Activated B cell treated with CpG ODN at 0.5 μM for 24 hours (primary cell): Measurements from ENCODE around the gene UMODL1. TPM values are rescaled to one million over a fixed set of nuclear protein-coding genes. Genes with fewer than 3 reads are reported as not detected.

Experiments used
- ATAC-seq: fragments of 200-7000 bp; cut with Tn5 transposase; one replicate; pipeline ENCODE4 v1.10.0; 2021; ENCODE audit warnings: low read depth, mild to moderate bottlenecking, moderate library complexity
- CTCF ChIA-PET: fragments of 350-600 bp; sonication (Branson Sonifier 250); formaldehyde crosslinking; loops from one replicate; lab custom pipeline; 2021; ENCODE audit warnings: antibody characterized with exemption; lab: Charles Lee
- POLR2A ChIA-PET: fragments of 350-600 bp; sonication (Branson Sonifier 250); formaldehyde crosslinking; loops from one replicate; lab custom pipeline; 2021; ENCODE audit warnings: antibody characterized with exemption; lab: Charles Lee
- DNase-seq: peaks from one replicate; pipeline ENCODE4 v3.0.0; 2022
- H3K27ac Mint-ChIP-seq: one replicate; pipeline ENCODE4 v1.8.0; 2020; ENCODE audit warnings: mixed read lengths
- H3K27me3 Mint-ChIP-seq: one replicate; pipeline ENCODE4 v1.8.0; 2021; ENCODE audit warnings: mixed read lengths
- H3K36me3 Mint-ChIP-seq: one replicate; pipeline ENCODE4 v1.8.0; 2021; ENCODE audit warnings: low read depth, mixed read lengths
- H3K4me1 Mint-ChIP-seq: one replicate; pipeline ENCODE4 v1.8.0; 2021; ENCODE audit warnings: mixed read lengths
- H3K4me3 Mint-ChIP-seq: one replicate; pipeline ENCODE4 v1.8.0; 2020; ENCODE audit warnings: mild to moderate bottlenecking, mixed read lengths
- H3K9me3 Mint-ChIP-seq: one replicate; pipeline ENCODE4 v1.8.0; 2020; ENCODE audit warnings: mixed read lengths
- intact Hi-C: fragments of 100-400 bp; cut with micrococcal nuclease; formaldehyde crosslinking; loops from one replicate; pipeline ENCODE4 v1.15.1; 2024
- total RNA-seq: library from RNA; stranded (reverse); gene quantifications from 2 replicates; pipeline ENCODE4 v1.2.3, GENCODE V29; 2022
- TF ChIP-seq, protein P1 (sequence below): fragments of 200-600 bp; IDR thresholded peaks from one replicate; pipeline ENCODE4 v1.8.0; 2022; ENCODE audit warnings: antibody characterized with exemption, mild to moderate bottlenecking

UMODL1 gene
- total RNA-seq, 1 donor from 2014 or later = 0.04 TPM

DNA sequence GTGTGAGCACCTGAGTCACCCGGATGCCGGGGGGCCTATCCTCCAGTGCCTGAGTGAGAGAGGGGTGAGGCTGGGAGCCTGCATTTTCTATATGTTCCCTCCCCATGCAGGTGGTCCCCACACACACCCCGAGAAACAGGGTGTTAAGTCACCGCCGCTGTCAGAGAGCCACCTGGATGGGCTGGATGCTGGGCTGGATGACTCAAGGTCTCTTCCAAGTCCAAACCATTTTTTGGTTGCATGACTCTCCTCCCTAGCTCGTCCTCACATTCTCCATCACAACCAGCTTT, 2.9 kb upstream of the UMODL1 start:
- Mint-ChIP-seq H3K9me3 (no peaks in the 10 kb centered on the region), H3K36me3 (no peaks in the 10 kb centered on the region), H3K27ac (no peak overlapping the region), H3K4me3 (no peak overlapping the region), H3K27me3 (no peaks in the 10 kb centered on the region), H3K4me1 (peaks cover 47% of the 10 kb centered on the region)
- ChIA-PET CTCF (no interaction called here), POLR2A (no interaction called here)
- intact Hi-C loops = loop anchor here (10.0 kb wide), 2 partner anchors 457 to 703 kb away; partner anchors contain the start of gene MX2
- TF ChIP-seq, protein P1, sequence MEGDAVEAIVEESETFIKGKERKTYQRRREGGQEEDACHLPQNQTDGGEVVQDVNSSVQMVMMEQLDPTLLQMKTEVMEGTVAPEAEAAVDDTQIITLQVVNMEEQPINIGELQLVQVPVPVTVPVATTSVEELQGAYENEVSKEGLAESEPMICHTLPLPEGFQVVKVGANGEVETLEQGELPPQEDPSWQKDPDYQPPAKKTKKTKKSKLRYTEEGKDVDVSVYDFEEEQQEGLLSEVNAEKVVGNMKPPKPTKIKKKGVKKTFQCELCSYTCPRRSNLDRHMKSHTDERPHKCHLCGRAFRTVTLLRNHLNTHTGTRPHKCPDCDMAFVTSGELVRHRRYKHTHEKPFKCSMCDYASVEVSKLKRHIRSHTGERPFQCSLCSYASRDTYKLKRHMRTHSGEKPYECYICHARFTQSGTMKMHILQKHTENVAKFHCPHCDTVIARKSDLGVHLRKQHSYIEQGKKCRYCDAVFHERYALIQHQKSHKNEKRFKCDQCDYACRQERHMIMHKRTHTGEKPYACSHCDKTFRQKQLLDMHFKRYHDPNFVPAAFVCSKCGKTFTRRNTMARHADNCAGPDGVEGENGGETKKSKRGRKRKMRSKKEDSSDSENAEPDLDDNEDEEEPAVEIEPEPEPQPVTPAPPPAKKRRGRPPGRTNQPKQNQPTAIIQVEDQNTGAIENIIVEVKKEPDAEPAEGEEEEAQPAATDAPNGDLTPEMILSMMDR = no peak
- DNase-seq (no peak), ATAC-seq (no peak)

DNA sequence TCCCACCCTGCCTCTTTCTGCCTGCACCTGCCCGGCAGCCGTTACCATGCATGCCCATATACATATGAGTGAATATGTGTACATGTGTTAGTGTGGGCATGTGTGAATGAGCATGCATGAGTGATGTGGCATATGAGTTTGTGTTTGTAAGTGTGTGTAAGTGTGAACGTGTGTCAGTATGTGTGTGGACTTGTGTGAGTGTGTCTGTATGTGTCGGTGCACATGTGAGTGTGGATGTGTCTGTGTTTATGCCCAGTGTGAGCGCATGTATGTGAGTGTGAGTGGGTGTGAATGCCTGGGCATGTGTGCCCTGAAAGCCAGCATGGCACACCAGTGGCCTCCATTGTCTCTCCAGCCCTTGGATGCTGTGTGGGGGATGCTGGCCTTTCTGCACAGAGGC, 2.5 kb upstream of the UMODL1 start:
- CTCF ChIA-PET = no interaction called here
- intact Hi-C loops = loop anchor here (10.0 kb wide), 2 partner anchors 456 to 704 kb away; partner anchors contain the start of gene MX2
- no peak for DNase-seq
- no peaks in the 10 kb centered on the region for H3K36me3 Mint-ChIP-seq
- H3K4me3 Mint-ChIP-seq = no peak overlapping the region
- peaks cover 47% of the 10 kb centered on the region for H3K4me1 Mint-ChIP-seq
- no peaks in the 10 kb centered on the region for H3K27me3 Mint-ChIP-seq
- TF ChIP-seq, protein P1 = no peak
- POLR2A ChIA-PET = no interaction called here
- no peak overlapping the region for H3K27ac Mint-ChIP-seq
- ATAC-seq = no peak
- no peaks in the 10 kb centered on the region for H3K9me3 Mint-ChIP-seq

DNA sequence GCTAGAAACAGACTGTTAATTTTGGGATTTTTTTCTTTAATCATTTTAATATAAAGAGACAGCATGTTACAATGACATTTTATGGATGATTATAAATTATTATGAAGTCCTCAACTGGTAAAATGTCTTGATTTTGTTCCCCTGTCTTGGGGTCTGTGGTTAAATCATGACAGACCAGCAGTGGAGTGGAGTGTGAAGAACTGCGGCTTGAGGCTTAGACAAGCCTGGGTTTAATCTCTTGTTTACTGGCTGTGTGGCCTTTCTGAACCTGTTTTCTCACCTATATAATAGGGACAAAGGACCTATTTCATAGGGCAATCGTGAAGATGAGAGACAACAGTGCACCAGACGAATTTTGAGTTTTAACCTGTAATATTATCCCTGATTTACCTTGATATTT, 1.8 kb upstream of the UMODL1 start:
- POLR2A ChIA-PET = no interaction called here
- DNase-seq (no peak), ATAC-seq (no peak)
- intact Hi-C loops = loop anchor here (10.0 kb wide), 2 partner anchors 455 to 705 kb away; partner anchors contain the start of gene MX2
- Mint-ChIP-seq H3K4me1 (peaks cover 46% of the 10 kb centered on the region), H3K27ac (no peak overlapping the region), H3K27me3 (no peaks in the 10 kb centered on the region), H3K9me3 (no peaks in the 10 kb centered on the region), H3K36me3 (no peaks in the 10 kb centered on the region), H3K4me3 (no peak overlapping the region)
- CTCF ChIA-PET = no interaction called here
- TF ChIP-seq, protein P1 = no peak

DNA sequence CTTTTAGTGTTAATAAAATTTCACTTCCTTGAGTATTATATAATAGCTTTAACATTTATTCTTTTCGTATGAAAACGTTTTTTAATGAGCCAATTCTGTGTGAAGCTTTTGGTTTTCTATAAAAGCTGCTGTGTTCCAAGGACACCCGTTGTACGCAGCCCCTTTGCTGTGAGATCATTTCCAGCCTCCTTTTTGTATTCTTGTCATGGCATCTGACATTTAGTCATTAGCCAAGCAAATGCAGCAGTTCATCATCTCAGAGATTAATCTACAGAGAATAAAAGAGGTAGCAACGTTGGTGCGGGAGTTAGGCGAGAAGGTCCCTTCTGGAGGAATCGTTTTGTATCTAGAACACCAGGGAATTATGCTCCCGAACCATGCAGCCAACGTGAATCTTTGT, 1.3 kb upstream of the UMODL1 start:
- Mint-ChIP-seq H3K4me3 (no peak overlapping the region), H3K27ac (no peak overlapping the region), H3K27me3 (no peaks in the 10 kb centered on the region), H3K9me3 (no peaks in the 10 kb centered on the region), H3K36me3 (no peaks in the 10 kb centered on the region), H3K4me1 (peaks cover 41% of the 10 kb centered on the region)
- ChIA-PET POLR2A (no interaction called here), CTCF (no interaction called here)
- intact Hi-C loops = loop anchor here (10.0 kb wide), 2 partner anchors 455 to 705 kb away; partner anchors contain the start of gene MX2
- TF ChIP-seq, protein P1 = no peak
- DNase-seq (no peak), ATAC-seq (no peak)

DNA sequence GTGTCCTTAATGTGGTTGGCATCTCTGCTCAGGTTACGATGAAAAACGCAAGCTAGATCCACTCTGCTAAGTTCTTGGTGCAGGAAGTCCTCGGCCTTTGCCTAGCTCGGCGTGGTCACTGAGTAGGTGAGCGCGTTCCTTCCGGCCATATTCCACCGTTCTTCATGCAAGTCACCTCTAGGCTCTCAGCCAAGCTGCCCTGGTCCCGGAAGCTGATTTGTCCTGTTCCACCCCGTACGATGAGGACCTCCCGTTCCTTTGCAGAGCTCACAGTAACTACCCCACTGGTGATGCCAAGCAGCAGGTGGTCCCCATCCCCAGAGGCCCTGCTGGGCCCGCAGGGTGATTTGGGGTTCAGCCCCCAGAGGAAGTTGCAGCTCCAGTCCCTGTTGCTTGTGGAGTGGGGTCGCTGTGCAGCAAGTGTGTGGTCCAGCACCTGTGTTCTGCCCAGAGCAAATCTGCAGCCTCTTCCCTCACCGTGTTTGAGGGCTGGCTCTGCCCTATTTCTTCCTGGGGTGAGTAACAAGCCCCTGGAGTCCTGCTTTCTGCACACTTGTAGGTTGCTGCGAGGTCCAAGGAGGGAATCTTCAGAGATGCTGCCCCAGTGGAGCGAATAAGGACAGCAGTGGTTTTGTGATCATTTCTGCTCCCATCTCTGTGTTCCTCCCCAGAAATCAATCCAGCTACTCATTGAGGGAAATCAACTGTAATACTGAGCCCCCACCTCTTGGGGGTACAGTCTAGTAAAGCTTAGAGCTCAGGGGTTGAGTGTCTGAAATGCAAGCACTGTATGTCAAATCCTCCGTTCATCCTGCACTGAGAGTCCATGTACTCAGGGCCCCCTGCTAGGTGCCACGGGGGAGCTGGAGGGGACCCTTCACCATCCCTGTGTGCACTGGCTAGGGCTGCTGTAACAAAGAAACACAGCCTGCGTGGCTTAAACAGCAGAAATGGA, 2.3 kb downstream of the UMODL1 start:
- DNase-seq (no peak), ATAC-seq (no peak)
- intact Hi-C loops = no loop called here
- POLR2A ChIA-PET = interaction anchor here (1.2 to 1.7 kb wide), 3 partner anchors 9 to 145 kb away, joined by 3 to 5 read pairs (median 4); no protein-coding TSS in a partner anchor
- no peaks in the 10 kb centered on the region for H3K9me3 Mint-ChIP-seq
- H3K4me1 Mint-ChIP-seq = peaks cover 29% of the 10 kb centered on the region
- no peaks in the 10 kb centered on the region for H3K27me3 Mint-ChIP-seq
- CTCF ChIA-PET = interaction anchor here (1.5 kb wide), 1 partner anchor 44 kb away, joined by 4 read pairs; no protein-coding TSS in a partner anchor
- no peak overlapping the region for H3K4me3 Mint-ChIP-seq
- TF ChIP-seq, protein P1 = no peak
- H3K36me3 Mint-ChIP-seq = no peaks in the 10 kb centered on the region
- no peak overlapping the region for H3K27ac Mint-ChIP-seq
